ENCODE data around the gene SRD5A1.
"Not testable (repeated sequence)": the region's sequence is repeated elsewhere in the genome, so short reads cannot be mapped to it uniquely, and the experiment has no call there.

Gene SRD5A1

DNA sequence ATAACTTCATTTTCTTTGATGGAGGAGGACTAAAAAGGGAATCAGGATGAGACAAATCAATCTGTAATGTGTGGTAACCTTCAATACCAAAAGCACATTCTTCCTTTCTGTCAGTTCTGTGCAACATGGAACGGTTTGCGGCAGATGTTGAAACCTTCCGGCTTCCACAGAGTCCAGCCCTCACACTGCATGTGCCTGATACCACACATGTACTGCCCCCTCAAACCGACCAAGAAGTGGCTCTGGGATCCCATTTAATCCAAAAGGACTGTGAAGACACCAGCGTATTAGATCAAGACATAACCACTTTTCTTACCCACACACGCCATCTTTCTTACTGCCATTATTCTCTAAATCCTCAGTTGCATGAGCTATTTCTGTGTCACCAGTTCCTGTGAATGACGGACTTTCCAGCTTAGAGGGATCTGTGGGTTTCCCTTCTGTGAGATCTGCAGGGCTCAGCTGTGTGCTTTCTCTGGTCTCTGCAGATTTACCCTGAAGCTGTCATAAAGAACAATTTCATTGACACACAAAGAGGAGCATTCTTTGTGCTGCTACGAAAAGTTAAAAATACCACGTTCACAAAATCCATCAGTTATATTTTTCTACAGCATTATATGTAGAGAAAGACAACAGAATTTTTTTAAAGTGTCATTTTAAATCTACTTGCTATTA, 26.2 kb upstream of the SRD5A1 start:
- no peak for DNase-seq

DNA sequence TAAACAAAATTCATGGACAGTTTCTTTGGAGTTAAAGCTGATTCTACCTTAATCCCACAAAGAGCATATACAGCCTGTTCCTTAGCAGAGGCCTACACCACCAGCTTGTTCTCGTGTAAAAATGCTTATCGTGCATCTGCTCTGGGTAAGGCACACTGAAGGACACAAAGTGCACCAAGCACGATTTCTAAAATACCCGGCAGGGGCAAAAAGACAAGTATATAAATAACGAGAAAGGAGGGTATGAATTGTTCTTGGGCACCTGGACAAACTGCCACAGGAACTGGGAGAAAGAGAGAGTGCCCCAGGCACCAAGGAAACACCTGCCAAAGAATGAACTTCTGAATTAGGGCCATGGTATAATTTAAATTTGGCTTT, 25.7 kb upstream of the SRD5A1 start:
- DNase-seq, result no peak

DNA sequence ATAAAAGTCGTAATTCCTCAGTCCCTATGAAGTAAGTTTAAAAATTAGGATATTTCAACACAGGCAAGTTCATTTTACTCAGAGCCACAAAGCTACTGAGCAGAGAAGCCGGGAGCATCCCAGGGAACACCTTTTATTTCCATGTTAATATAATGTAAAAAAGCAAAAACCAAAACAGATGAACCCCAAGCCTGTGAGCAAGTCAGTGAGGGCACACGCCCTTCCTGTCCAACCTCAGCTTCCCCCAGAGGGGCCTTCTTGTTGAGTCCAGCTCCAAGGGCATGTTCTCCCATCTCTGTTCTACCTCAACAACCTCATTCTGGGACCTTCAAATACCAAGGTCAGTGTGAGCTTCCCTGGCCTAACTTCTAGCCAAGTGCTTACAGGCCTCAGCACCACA, 25.2 kb upstream of the SRD5A1 start:
- DNase-seq, result no peak

- DNase-seq, result no peak
These were observed 21.6 kb upstream of the SRD5A1 start for GRCh38 chr5:6611334-6612256.

GRCh38 chr5:6615034-6615815, 18.0 kb upstream of the SRD5A1 start:
- no peak for DNase-seq

DNA sequence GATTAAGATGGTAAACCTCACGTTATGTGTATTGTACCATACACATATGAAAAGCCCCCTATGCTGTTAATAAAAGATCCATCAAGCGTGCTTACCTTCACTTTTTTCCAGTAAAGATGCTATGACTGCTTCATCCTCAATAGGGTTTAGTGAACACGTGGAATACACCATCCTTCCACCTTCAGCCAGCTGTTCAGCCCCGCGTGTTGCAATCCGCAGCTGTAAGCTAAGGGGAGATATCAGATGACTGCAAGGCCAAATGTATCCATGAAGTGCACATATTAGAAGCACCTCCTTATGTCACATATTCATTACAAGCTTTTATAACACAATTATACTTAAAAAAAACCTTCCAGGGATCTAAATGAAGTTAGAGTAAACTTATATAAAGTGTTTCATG, 16.6 kb upstream of the SRD5A1 start:
- DNase-seq, result no peak

DNA sequence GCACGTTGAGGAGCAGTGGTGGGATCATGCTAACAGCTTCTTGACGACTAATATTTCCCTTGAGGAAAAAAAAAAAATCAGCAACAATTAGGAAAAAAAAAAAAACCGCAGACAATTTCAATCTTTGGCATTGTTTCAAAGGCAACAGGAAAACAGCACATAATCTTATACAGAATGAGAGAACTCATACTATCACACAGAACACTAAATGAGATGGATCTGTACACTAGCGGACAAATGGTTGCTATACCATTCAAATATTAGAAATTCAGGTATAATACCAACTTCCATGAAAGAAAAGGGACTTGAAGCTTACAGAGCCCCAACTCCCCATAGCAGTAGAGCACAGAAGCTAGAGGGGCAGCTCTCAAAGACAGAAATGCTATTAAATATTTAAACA, 10.0 kb upstream of the SRD5A1 start:
- no peak for DNase-seq

- DNase-seq, result no peak
These were observed 9.3 kb upstream of the SRD5A1 start for GRCh38 chr5:6623941-6624340.

- no peak for DNase-seq
These were observed 6.7 kb upstream of the SRD5A1 start for GRCh38 chr5:6626508-6626907.

- DNase-seq, result no peak
These were observed 1.8 kb upstream of the SRD5A1 start for GRCh38 chr5:6631441-6631840.

DNA sequence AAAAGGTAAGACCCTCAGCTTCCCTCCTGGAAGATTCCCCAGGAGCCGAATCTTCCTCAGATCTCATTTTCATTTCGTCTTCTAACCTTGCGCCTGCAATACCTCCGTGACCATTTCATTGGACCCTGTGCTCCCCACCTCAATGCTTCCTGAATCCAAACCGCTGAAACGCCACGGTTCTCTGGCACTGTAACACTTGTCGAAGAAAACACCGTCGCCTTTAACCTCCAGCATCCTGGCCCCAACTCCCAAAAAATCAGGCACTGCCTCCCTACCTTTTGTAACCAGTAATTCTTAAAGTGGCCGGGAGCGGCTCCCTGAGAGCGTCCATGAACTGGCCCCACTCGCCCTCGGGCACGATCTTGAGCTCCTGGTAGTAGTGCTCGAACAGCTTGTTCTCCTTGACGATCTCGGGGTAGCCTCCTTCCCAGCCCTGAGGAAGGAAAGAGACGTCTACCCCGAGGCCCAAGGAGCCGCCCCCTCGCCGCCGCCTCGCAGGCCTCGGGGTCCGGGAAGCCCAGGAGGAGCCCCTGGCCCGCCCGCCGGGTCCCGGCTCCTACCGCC, 834 bp upstream of the SRD5A1 start:
- DNase-seq, result no peak

DNA sequence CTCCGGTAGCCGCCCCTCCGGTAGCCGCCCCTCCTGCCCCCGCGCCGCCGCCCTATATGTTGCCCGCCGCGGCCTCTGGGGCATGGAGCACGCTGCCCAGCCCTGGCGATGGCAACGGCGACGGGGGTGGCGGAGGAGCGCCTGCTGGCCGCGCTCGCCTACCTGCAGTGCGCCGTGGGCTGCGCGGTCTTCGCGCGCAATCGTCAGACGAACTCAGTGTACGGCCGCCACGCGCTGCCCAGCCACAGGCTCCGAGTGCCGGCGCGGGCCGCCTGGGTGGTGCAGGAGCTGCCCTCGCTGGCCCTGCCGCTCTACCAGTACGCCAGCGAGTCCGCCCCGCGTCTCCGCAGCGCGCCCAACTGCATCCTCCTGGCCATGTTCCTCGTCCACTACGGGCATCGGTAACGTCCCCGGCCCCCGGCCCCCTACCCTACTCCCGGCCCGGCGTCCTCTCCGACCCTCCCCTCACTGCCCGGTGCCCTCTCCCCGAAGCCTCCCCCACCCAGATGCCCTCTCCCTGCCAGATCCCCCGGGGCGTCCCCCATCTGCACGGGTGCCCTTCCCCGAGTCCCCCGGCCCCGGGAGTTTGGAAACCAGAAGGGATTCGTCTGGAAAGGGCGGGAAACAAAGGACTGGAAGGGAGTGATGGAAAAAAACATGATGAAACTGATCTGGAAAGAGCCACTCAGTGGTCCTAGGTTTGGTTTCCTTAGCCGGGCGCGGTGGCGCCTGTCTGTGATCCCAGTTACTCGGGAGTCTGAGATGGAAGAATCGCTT, 417 bp downstream of the SRD5A1 start:
- no peak for DNase-seq

DNA sequence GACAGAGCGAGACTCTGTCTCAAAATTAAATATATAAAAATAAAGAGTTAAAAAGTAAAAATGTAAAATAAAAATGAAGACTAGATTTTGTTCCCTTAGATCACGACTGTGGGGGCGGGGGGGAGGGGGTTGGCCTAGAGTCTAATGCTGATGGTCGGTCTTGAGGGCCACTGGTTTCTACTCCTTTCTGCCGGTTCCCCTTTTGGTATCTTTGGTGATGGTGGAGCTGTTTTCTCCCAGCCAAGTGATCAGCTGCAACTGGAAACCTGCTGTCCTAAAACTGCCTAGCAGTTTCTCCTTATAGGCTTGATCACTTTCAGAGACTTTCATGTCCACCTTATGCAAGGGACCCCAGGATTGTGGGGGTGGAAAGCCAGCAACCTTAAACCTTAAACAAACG, 1.1 kb downstream of the SRD5A1 start:
- no peak for DNase-seq

DNA sequence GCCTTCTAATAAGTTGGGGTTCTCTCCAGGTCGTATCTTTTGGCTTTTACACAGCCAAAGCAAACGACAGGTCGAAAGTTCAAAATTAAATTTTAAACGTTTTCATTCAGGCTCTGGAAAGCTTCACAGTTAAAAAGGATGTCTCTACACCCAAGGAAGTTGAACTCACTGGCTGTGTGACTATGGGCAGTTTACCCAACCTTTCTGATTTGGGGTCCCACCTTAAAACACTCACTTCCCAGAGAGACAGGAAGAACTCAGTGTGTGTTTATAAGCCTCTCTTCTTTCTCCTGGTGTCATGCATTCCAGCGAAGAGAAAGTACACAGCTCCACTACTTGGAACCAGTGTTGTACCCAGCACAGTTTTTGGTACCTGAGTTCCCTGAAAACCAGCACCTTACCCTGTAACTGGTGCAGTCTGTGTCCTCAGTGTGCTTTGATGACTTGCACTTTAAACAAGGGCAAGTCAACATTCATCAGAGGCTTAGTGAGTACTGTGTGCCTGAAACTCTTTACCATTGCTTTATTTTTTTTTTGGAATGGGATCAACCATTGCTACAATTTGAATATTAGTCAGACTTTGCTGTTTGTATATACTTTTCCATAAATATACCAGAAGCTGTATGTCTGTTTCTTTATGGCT, 1.7 kb downstream of the SRD5A1 start:
- no peak for DNase-seq

- no peak for DNase-seq
These were observed 3.1 kb downstream of the SRD5A1 start for GRCh38 chr5:6636293-6636692.

- DNase-seq, result no peak
These were observed 3.8 kb downstream of the SRD5A1 start for GRCh38 chr5:6637022-6637421.

DNA sequence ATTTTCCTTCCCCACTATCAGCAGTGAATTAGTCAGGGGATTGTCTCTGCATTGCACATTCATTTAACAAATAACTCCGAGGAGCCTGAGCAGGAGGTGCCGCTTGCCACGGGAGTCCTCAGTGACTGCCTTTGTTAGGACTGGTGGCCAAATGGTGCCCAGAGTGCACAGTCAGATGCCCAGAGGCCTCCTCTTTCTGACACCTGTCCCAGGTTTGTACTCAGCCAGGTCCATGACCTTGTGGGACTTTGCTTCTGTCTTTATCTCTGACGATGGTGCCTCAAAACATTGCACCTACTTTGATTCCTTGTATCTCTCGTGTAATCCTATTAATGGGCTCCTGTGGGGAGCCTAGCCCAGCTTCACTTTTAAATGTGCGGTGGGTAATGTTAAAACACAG, 4.3 kb downstream of the SRD5A1 start:
- DNase-seq, result no peak

DNA sequence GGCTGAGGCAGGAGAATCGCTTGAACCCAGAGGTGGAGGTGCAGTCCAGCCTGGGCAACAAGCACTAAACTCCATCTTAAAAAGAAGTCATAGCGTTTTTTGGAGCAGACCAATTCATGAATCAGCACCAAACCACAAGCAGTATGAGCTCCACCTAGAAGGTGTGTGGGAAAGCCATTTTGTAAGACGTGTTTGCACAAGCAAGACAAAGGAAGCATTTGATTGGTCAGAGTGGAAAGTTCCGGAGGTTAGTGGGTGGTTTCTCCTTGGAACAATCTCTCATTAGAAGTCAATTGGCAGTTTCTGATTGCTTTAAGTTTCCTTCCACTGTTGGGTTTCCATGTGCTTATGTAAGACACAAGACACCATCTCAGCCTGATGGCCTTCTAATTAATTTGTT, 5.0 kb downstream of the SRD5A1 start:
- DNase-seq, result no peak

DNA sequence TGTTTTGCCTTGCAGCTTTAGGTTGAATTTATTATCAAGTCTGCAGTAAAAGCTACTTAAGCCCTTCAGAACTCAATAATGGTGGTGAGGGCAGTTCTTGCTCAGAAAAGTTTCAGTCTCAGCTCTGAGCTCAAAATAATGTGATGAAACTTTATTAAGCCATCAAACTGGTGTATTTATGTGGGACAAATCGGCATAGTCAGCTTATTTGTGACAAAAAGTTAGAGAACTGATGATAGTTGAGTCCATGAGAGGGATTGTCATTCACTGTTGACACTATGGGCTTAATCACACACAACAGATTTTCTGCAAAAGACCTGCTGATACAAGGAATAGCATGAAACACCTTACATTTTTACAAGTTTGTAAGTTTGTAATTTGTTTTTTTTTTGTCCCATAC, 9.4 kb downstream of the SRD5A1 start:
- DNase-seq, result no peak

GRCh38 chr5:6644794-6645241, 11.6 kb downstream of the SRD5A1 start:
- no peak for DNase-seq

DNA sequence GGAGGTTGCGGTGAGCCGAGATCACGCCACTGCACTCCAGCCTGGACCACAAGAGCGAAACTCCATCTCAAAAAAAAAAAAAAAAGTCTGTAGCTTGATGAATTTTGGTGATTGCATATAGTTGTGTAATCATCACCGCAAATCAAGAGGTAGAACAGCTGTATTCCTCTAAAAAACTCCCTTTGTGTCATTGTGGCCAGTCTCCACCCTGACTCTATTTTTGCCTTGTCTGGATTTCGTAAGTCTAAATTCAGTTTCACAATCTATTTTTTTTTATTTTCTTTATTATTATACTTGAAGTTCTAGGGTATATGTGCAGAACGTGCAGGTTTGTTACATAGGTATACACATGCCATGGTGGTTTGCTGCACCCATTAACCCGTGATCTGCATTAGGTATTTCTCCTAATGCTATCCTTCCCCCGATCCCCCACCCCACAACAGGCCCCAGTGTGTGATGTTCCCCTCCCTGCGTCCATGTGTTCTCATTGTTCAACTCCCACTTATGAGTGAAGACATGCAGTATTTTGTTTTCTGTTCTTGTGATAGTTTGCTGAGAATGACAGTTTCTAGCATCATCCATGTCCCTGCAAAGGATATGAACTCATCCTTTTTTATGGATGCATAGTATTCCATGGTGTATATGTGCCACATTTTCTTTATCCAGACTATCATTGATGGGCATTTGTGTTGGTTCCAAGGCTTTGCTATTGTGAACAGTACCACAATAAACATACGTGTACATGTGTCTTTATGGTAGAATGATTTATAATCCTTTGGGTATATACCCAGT, 12.5 kb downstream of the SRD5A1 start:
- DNase-seq, result not testable (repeated sequence)
